Astrocyte of the cerebellum (primary cell): ENCODE results near the gene IPCEF1.

ENCODE experiments used
- DNase-seq: peaks from one replicate; pipeline ENCODE4 v3.0.0-alpha.2; 2011; ENCODE audit warnings: low read depth
- H3K4me3 ChIP-seq: 2 replicates; pipeline ENCODE4 v1.5.1; 2011; ENCODE audit warnings: mild to moderate bottlenecking, low read depth, low read length, moderate library complexity
- in situ Hi-C: cut with HindIII; loops from 2 replicates; pipeline ENCODE4 v1.10.0; 2017; ENCODE audit warnings: low sequenced_read_pairs
- TF ChIP-seq, protein P1 (sequence below): IDR thresholded peaks from 2 replicates; pipeline ENCODE4 v1.5.1; 2012; ENCODE audit warnings: low read length, low read depth, moderate library complexity, mild to moderate bottlenecking; ENCODE audit errors: missing control alignments

IPCEF1 gene

DNA sequence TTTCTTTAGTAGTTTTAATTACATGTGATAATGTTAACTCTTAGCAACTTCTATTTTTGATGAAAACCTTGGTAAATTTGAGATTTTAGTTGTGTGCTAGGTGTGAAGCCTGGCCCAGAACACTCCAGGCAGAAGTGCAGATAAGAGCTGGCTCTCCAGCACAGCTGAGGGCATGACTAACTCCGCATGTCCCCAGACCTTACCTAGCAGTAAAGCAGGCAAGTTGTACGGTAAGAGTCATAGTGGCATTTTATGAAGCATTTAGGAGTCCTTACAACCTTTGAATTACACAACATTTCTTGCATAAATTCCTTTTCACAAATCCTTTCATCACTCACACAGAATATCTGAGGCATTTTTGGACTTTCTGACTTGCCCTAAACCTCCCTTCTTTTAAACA, 250.4 kb downstream of the IPCEF1 start:
- no peak overlapping the region for H3K4me3 ChIP-seq
- no peak for DNase-seq
- TF ChIP-seq, protein P1, sequence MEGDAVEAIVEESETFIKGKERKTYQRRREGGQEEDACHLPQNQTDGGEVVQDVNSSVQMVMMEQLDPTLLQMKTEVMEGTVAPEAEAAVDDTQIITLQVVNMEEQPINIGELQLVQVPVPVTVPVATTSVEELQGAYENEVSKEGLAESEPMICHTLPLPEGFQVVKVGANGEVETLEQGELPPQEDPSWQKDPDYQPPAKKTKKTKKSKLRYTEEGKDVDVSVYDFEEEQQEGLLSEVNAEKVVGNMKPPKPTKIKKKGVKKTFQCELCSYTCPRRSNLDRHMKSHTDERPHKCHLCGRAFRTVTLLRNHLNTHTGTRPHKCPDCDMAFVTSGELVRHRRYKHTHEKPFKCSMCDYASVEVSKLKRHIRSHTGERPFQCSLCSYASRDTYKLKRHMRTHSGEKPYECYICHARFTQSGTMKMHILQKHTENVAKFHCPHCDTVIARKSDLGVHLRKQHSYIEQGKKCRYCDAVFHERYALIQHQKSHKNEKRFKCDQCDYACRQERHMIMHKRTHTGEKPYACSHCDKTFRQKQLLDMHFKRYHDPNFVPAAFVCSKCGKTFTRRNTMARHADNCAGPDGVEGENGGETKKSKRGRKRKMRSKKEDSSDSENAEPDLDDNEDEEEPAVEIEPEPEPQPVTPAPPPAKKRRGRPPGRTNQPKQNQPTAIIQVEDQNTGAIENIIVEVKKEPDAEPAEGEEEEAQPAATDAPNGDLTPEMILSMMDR = no peak
- in situ Hi-C loops = no loop called here
